PC-9 (cell line): ENCODE data around the gene SLC35A1. TPM values are rescaled to one million over a fixed set of nuclear protein-coding genes. Genes with fewer than 3 reads are reported as not detected.
"Not testable (repeated sequence)": the region's sequence is repeated elsewhere in the genome, so short reads cannot be mapped to it uniquely, and the experiment has no call there.

Experiments
- BruUV-seq: library from RNA; stranded (reverse); fragments of 400-500 nt; replicated peaks from 2 replicates; lab custom pipeline; 2021; lab: Mats Ljungman, UMichigan
- CTCF ChIA-PET: fragments of 300-600 bp; sonication (Branson Sonifier 250); formaldehyde crosslinking; loops from one replicate; lab custom pipeline; 2022; ENCODE audit warnings: antibody characterized with exemption; lab: Charles Lee
- POLR2A ChIA-PET: fragments of 300-600 bp; sonication (Branson Sonifier 250); formaldehyde crosslinking; loops from one replicate; lab custom pipeline; 2022; ENCODE audit warnings: antibody characterized with exemption; ENCODE audit not compliant: unreplicated experiment; lab: Charles Lee
- DNase-seq, 2 experiments: peaks; one replicate each; pipeline versions ENCODE4 v3.0.0 to v3.0.0-alpha.2; 2015 to 2022; ENCODE audit warnings: mixed read lengths in 1 of 2
- H2AFZ ChIP-seq: fragments of 200-600 bp; sonication (generic); 2 replicates; pipeline ENCODE4 v1.8.1; 2017; ENCODE audit warnings: antibody characterized with exemption
- H3F3A ChIP-seq: fragments of 200-600 bp; sonication (generic); 2 replicates; pipeline ENCODE4 v1.8.1; 2017; ENCODE audit warnings: antibody characterized with exemption, mild to moderate bottlenecking, low read depth; ENCODE audit not compliant: insufficient read depth
- H3K27ac ChIP-seq: fragments of 200-600 bp; sonication (generic); 2 replicates; pipeline ENCODE4 v1.6.1; 2016; ENCODE audit warnings: mixed run types
- H3K27me3 ChIP-seq: fragments of 200-600 bp; sonication (generic); 2 replicates; pipeline ENCODE4 v1.6.1; 2016; ENCODE audit warnings: low read depth, mixed run types; ENCODE audit not compliant: insufficient read depth
- H3K36me3 ChIP-seq: fragments of 200-600 bp; sonication (generic); 2 replicates; pipeline ENCODE4 v1.6.1; 2016; ENCODE audit warnings: low read depth, mixed run types
- H3K4me1 ChIP-seq: fragments of 200-600 bp; sonication (generic); replicated peaks from 2 replicates; pipeline ENCODE4 v1.6.1; 2016; ENCODE audit warnings: mixed run types; ENCODE audit not compliant: insufficient read depth
- H3K4me2 ChIP-seq: fragments of 200-600 bp; sonication (generic); 2 replicates; pipeline ENCODE4 v1.6.1; 2017; ENCODE audit warnings: mixed run types
- H3K4me3 ChIP-seq: fragments of 200-600 bp; sonication (generic); 2 replicates; pipeline ENCODE4 v1.6.1; 2016; ENCODE audit warnings: mixed run types
- H3K79me2 ChIP-seq: fragments of 200-600 bp; sonication (generic); 2 replicates; pipeline ENCODE4 v1.6.1; 2017; ENCODE audit warnings: low read depth, mixed run types
- H3K9me2 ChIP-seq: fragments of 200-600 bp; sonication (generic); 2 replicates; pipeline ENCODE4 v1.8.1; 2017; ENCODE audit warnings: mild to moderate bottlenecking; ENCODE audit not compliant: insufficient read depth
- H3K9me3 ChIP-seq: fragments of 200-600 bp; sonication (generic); 2 replicates; pipeline ENCODE4 v1.8.1; 2016; ENCODE audit warnings: low read depth; ENCODE audit not compliant: insufficient read depth
- H4K20me1 ChIP-seq: fragments of 200-600 bp; sonication (generic); 2 replicates; pipeline ENCODE4 v1.8.1; 2017; ENCODE audit not compliant: insufficient read depth
- EZH2 ChIP-seq: fragments of 200-600 bp; sonication (generic); IDR thresholded peaks from 2 replicates; pipeline ENCODE4 v1.8.0; 2017; ENCODE audit warnings: antibody characterized with exemption, low read depth
- intact Hi-C: fragments of 100-400 bp; cut with micrococcal nuclease; formaldehyde crosslinking; loops from one replicate; pipeline ENCODE4 v1.10.0; 2022; ENCODE audit not compliant: unreplicated experiment
- total RNA-seq: library from RNA; stranded (reverse); gene quantifications from 2 replicates; pipeline ENCODE4 v1.2.3, GENCODE V29; 2021
- TF ChIP-seq, protein P1 (sequence below): fragments of 200-600 bp; sonication (generic); conservative IDR thresholded peaks from 2 replicates; pipeline ENCODE4 v1.6.1; 2017; ENCODE audit warnings: mixed run types, antibody characterized with exemption, mild to moderate bottlenecking, moderate library complexity

SLC35A1 gene
- total RNA-seq, 1 experiment from 2014 or later: 9.3 TPM

DNA sequence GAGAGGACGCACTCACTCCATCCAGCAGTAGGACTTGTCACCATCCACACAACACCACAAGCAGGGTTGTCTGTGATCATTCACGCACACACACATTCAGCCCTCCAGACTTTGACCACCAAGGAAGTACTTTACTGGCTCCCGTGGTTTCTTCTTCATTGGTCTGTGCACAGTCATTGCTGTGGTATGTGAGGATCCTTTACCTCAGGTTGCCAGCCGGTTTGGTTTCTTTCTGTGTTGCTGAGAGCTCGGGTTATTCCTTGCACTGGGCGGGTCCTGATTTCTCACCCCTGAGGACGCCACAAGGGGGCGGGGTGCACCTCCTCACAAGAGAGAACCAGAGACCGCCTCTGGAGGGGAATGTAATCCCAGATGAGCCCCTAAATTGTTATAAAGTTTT is 11.2 kb downstream of the SLC35A1 start:
- Histone ChIP-seq H3K9me2 (no peaks in the 10 kb centered on the region), H3K4me1 (no peaks in the 10 kb centered on the region), H3K27ac (no peak overlapping the region), H3F3A (no peaks in the 10 kb centered on the region), H3K27me3 (no peaks in the 10 kb centered on the region), H3K4me2 (no peak overlapping the region), H3K79me2 (no peaks in the 10 kb centered on the region), H3K9me3 (0 out of 2 replicates have a peak, but pooled peaks cover 3% of the 10 kb centered on the region), H3K36me3 (no peaks in the 10 kb centered on the region), H4K20me1 (no peaks in the 10 kb centered on the region), H3K4me3 (no peak overlapping the region), H2AFZ (no peak overlapping the region)
- POLR2A ChIA-PET: no interaction called here
- intact Hi-C loops: no loop called here
- TF ChIP-seq, protein P1, sequence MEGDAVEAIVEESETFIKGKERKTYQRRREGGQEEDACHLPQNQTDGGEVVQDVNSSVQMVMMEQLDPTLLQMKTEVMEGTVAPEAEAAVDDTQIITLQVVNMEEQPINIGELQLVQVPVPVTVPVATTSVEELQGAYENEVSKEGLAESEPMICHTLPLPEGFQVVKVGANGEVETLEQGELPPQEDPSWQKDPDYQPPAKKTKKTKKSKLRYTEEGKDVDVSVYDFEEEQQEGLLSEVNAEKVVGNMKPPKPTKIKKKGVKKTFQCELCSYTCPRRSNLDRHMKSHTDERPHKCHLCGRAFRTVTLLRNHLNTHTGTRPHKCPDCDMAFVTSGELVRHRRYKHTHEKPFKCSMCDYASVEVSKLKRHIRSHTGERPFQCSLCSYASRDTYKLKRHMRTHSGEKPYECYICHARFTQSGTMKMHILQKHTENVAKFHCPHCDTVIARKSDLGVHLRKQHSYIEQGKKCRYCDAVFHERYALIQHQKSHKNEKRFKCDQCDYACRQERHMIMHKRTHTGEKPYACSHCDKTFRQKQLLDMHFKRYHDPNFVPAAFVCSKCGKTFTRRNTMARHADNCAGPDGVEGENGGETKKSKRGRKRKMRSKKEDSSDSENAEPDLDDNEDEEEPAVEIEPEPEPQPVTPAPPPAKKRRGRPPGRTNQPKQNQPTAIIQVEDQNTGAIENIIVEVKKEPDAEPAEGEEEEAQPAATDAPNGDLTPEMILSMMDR: no peak
- TF ChIP-seq EZH2: no peak
- no TSS peak for BruUV-seq
- CTCF ChIA-PET: no interaction called here
- peak; percentile 11 to 37 for DNase-seq

- no peaks in the 10 kb centered on the region for H3F3A ChIP-seq
- POLR2A ChIA-PET: no interaction called here
- no peaks in the 10 kb centered on the region for H3K4me1 ChIP-seq
- no peak overlapping the region for H3K27ac ChIP-seq
- intact Hi-C loops: no loop called here
- H2AFZ ChIP-seq: no peak overlapping the region
- no peak for DNase-seq
- H3K4me3 ChIP-seq: no peak overlapping the region
- no peaks in the 10 kb centered on the region for H3K27me3 ChIP-seq
- no peaks in the 10 kb centered on the region for H4K20me1 ChIP-seq
- 0 out of 2 replicates have a peak, but pooled peaks cover 3% of the 10 kb centered on the region for H3K9me3 ChIP-seq
- TF ChIP-seq, protein P1: no peak
- TF ChIP-seq EZH2: no peak
- H3K79me2 ChIP-seq: no peaks in the 10 kb centered on the region
- CTCF ChIA-PET: no interaction called here
- H3K9me2 ChIP-seq: no peaks in the 10 kb centered on the region
- H3K36me3 ChIP-seq: no peaks in the 10 kb centered on the region
- H3K4me2 ChIP-seq: no peak overlapping the region
- BruUV-seq: no TSS peak
These were observed 11.7 kb downstream of the SLC35A1 start for GRCh38 chr6:87484491-87484890.

- H3F3A ChIP-seq: no peaks in the 10 kb centered on the region
- no peaks in the 10 kb centered on the region for H3K4me1 ChIP-seq
- POLR2A ChIA-PET: no interaction called here
- intact Hi-C loops: no loop called here
- no peaks in the 10 kb centered on the region for H3K9me2 ChIP-seq
- no peak overlapping the region for H2AFZ ChIP-seq
- H3K27me3 ChIP-seq: no peaks in the 10 kb centered on the region
- H3K9me3 ChIP-seq: 0 out of 2 replicates have a peak, but pooled peaks cover 3% of the 10 kb centered on the region
- no peak overlapping the region for H3K4me3 ChIP-seq
- H3K4me2 ChIP-seq: no peak overlapping the region
- no TSS peak for BruUV-seq
- TF ChIP-seq EZH2: no peak
- TF ChIP-seq, protein P1: no peak
- H3K27ac ChIP-seq: no peak overlapping the region
- H3K79me2 ChIP-seq: no peaks in the 10 kb centered on the region
- DNase-seq: no peak
- no peaks in the 10 kb centered on the region for H3K36me3 ChIP-seq
- CTCF ChIA-PET: no interaction called here
- H4K20me1 ChIP-seq: no peaks in the 10 kb centered on the region
These were observed 14.8 kb downstream of the SLC35A1 start for GRCh38 chr6:87487555-87487954.

DNA sequence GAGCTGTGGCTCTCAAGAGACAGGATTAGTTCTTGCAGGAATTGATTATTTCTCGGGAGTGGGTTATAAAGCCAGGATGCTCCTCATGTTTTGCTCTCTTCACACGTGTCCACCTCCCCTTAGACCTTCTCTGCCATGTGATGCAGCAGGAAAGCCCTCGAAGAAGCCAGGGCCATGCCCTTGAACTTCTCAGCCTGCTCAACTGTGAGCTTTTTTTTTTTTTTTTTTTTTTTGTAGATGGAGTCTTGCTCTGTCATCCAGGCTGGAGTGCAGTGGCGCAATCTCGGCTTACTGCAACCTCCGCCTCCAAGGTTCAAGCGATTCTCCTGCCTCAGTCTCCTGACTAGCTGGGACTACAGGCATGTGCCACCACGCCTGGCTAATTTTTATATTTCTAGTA is 16.6 kb downstream of the SLC35A1 start:
- H3F3A ChIP-seq, H3K4me2 ChIP-seq, H3K27ac ChIP-seq, H3K27me3 ChIP-seq, H3K9me3 ChIP-seq, H2AFZ ChIP-seq, H3K9me2 ChIP-seq, H3K4me1 ChIP-seq, H3K36me3 ChIP-seq, H4K20me1 ChIP-seq, POLR2A ChIA-PET, BruUV-seq, H3K4me3 ChIP-seq, H3K79me2 ChIP-seq, intact Hi-C loops, DNase-seq, CTCF ChIA-PET: not testable (repeated sequence)
